Measurements from ENCODE around the gene PAK5. TPM values are rescaled to one million over a fixed set of nuclear protein-coding genes. Genes with fewer than 3 reads are reported as not detected.

Gene PAK5
- total RNA-seq, 2 experiments from 2014 or later = not detected

DNA sequence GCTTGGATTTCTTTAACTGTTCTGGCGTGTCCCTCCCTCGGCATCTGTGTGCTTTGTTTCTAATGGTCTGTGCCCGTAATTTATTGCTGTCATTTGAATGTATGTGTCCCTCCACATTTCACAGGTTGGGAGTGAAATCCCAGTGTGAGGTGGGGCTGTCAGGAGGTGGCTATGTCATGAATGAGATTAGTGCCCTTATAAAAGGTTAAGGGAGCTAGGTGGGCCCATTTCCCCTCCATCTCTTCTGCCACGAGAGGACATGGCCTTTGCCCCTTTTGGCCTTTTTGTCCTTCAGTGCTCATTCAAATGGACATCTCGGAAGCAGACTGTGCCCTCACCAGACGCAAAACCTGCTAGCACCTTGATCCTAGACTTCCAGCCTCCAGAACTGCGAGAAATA is 228.2 kb downstream of the PAK5 start:
- H3K4me3 Mint-ChIP-seq = no peak overlapping the region
- ChIA-PET CTCF (no interaction called here), POLR2A (no interaction called here)
- ATAC-seq (ENCODE audit: poor library complexity) (no peak), DNase-seq (no peak)
- H3K9me3 Mint-ChIP-seq = no peaks in the 10 kb centered on the region
- H3K4me1 Mint-ChIP-seq (ENCODE audit: low read depth) = no peaks in the 10 kb centered on the region
- no peaks in the 10 kb centered on the region for H3K4me1 ChIP-seq (ENCODE audit: insufficient read depth, low read length)
- TF ChIP-seq, protein P1, sequence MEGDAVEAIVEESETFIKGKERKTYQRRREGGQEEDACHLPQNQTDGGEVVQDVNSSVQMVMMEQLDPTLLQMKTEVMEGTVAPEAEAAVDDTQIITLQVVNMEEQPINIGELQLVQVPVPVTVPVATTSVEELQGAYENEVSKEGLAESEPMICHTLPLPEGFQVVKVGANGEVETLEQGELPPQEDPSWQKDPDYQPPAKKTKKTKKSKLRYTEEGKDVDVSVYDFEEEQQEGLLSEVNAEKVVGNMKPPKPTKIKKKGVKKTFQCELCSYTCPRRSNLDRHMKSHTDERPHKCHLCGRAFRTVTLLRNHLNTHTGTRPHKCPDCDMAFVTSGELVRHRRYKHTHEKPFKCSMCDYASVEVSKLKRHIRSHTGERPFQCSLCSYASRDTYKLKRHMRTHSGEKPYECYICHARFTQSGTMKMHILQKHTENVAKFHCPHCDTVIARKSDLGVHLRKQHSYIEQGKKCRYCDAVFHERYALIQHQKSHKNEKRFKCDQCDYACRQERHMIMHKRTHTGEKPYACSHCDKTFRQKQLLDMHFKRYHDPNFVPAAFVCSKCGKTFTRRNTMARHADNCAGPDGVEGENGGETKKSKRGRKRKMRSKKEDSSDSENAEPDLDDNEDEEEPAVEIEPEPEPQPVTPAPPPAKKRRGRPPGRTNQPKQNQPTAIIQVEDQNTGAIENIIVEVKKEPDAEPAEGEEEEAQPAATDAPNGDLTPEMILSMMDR (IDR thresholded peaks at IDR 0.05) = no peak
- H3K27me3 ChIP-seq (ENCODE audit: control insufficient read depth in 1 of 2, insufficient read depth in 2 of 2, low read length in 2 of 2) = no peaks in the 10 kb centered on the region
- H3K36me3 ChIP-seq (ENCODE audit: insufficient read depth, low read length) = no peaks in the 10 kb centered on the region
- H3K27ac ChIP-seq (ENCODE audit: low read depth in 1 of 2, low read length in 2 of 2) = no peak overlapping the region
- no peaks in the 10 kb centered on the region for H3K9me3 ChIP-seq (ENCODE audit: control insufficient read depth in 1 of 2, insufficient read depth in 1 of 2, low read length in 2 of 2)
- no peak overlapping the region for H3K4me3 ChIP-seq (ENCODE audit: low read length)
- no peaks in the 10 kb centered on the region for H3K36me3 Mint-ChIP-seq (ENCODE audit: low read depth)
- no peak overlapping the region for H3K27ac Mint-ChIP-seq
- peaks cover 11% of the 10 kb centered on the region for H3K27me3 Mint-ChIP-seq
- intact Hi-C loops (cut with DNase I, micrococcal nuclease) = loop anchor here in 1 of 2 experiments (5.0 to 10.0 kb wide), 3 partner anchors 203 to 1932 kb away; no protein-coding TSS in a partner anchor

GRCh38 chr20:9609887-9610502 is 228.9 kb downstream of the PAK5 start:
- no peak overlapping the region for H3K4me3 Mint-ChIP-seq
- Histone ChIP-seq H3K9me3 (ENCODE audit: control insufficient read depth in 1 of 2, insufficient read depth in 1 of 2, low read length in 2 of 2) (no peaks in the 10 kb centered on the region), H3K4me1 (ENCODE audit: insufficient read depth, low read length) (no peaks in the 10 kb centered on the region), H3K27ac (ENCODE audit: low read depth in 1 of 2, low read length in 2 of 2) (no peak overlapping the region), H3K36me3 (ENCODE audit: insufficient read depth, low read length) (no peaks in the 10 kb centered on the region), H3K4me3 (ENCODE audit: low read length) (no peak overlapping the region), H3K27me3 (ENCODE audit: control insufficient read depth in 1 of 2, insufficient read depth in 2 of 2, low read length in 2 of 2) (no peaks in the 10 kb centered on the region)
- TF ChIP-seq, protein P1 (IDR thresholded peaks at IDR 0.05) = peak; percentile 43
- POLR2A ChIA-PET = no interaction called here
- peaks cover 7% of the 10 kb centered on the region for H3K27me3 Mint-ChIP-seq
- intact Hi-C loops (cut with DNase I, micrococcal nuclease) = loop anchor here in 1 of 2 experiments (5.0 to 10.0 kb wide), 3 partner anchors 203 to 1932 kb away; no protein-coding TSS in a partner anchor
- no peak overlapping the region for H3K27ac Mint-ChIP-seq
- no peaks in the 10 kb centered on the region for H3K4me1 Mint-ChIP-seq (ENCODE audit: low read depth)
- peak in 6 of 14 experiments; percentile 3 to 60 (median 28) for DNase-seq
- no peaks in the 10 kb centered on the region for H3K9me3 Mint-ChIP-seq
- H3K36me3 Mint-ChIP-seq (ENCODE audit: low read depth) = no peaks in the 10 kb centered on the region
- no peak for ATAC-seq (ENCODE audit: poor library complexity)
- CTCF ChIA-PET = no interaction called here

DNA sequence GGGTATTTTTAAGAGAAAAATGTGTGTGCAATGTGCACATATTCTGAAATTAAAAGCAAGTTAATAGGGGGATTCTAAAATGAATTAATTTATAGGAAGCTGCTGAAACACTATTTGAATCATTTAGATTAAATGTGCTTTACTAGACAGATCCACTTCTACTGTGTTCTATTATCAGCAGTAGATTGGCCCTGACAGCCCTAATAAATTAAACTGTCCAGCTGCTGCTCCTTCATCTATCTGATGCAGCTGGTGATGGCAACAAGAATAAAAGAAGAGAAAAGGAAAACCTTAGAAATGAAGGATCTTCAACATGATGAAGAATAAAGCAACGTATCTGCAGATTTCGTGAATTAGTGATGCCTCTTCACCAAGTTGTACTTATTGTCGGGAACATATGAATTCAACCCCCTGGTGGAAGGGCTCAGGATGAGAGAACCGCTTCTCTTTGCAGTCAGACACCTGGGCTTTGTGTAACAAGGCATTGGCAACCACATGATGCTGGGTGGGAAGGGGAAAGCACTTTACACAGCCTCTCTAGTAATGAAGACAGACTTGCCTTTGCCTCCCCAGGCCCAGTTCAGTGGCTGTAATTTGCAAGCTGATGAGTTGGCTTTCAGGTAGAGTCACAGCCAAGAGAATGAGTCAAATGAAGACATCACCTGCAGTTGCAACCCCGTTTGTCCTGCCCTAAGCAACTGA is 230.1 kb downstream of the PAK5 start:
- Mint-ChIP-seq H3K4me3 (no peak overlapping the region), H3K27me3 (peaks cover 3% of the 10 kb centered on the region), H3K4me1 (ENCODE audit: low read depth) (no peaks in the 10 kb centered on the region), H3K9me3 (no peaks in the 10 kb centered on the region), H3K36me3 (ENCODE audit: low read depth) (no peaks in the 10 kb centered on the region), H3K27ac (no peak overlapping the region)
- intact Hi-C loops (cut with DNase I, micrococcal nuclease) = no loop called here
- CTCF ChIA-PET = no interaction called here
- Histone ChIP-seq H3K27ac (ENCODE audit: low read depth in 1 of 2, low read length in 2 of 2) (no peak overlapping the region), H3K36me3 (ENCODE audit: insufficient read depth, low read length) (no peaks in the 10 kb centered on the region), H3K27me3 (ENCODE audit: control insufficient read depth in 1 of 2, insufficient read depth in 2 of 2, low read length in 2 of 2) (no peaks in the 10 kb centered on the region), H3K4me1 (ENCODE audit: insufficient read depth, low read length) (no peaks in the 10 kb centered on the region), H3K9me3 (ENCODE audit: control insufficient read depth in 1 of 2, insufficient read depth in 1 of 2, low read length in 2 of 2) (no peaks in the 10 kb centered on the region), H3K4me3 (ENCODE audit: low read length) (no peak overlapping the region)
- POLR2A ChIA-PET = no interaction called here
- DNase-seq (no peak), ATAC-seq (ENCODE audit: poor library complexity) (no peak)
- TF ChIP-seq, protein P1 (IDR thresholded peaks at IDR 0.05) = no peak

Measured in CD4-positive, alpha-beta T cell (primary cell).